ENCODE results near the gene DGKZ. TPM values are rescaled to one million over a fixed set of nuclear protein-coding genes. Genes with fewer than 3 reads are reported as not detected.
"Not testable (repeated sequence)": the region's sequence is repeated elsewhere in the genome, so short reads cannot be mapped to it uniquely, and the experiment has no call there.

DGKZ gene
- total RNA-seq, 3 donors from 2014 or later = 42.3 to 46.5 (median 46.2) TPM

GRCh38 chr11:46366661-46367161 is 19.4 kb downstream of the DGKZ start:
- DNase-seq (ENCODE audit: low spot score in 2 of 2) = no peak
- H3K4me3 ChIP-seq = no peak overlapping the region
- H3K4me1 ChIP-seq = peaks cover 18 to 19% of the 10 kb centered on the region in 2 donors
- TF ChIP-seq CTCF (IDR thresholded peaks at IDR 0.05) = no peak
- TF ChIP-seq POLR2A (IDR thresholded peaks at IDR 0.05) = no peak
- no peak for TF ChIP-seq POLR2AphosphoS5 (IDR thresholded peaks at IDR 0.05)
- H3K27me3 ChIP-seq = no peaks in the 10 kb centered on the region
- H3K27ac ChIP-seq = peak overlapping the region; percentile 41 to 67
- no peaks in the 10 kb centered on the region for H3K36me3 ChIP-seq
- intact Hi-C loops (cut with DNase I; ENCODE audit: low total_unique reads) = no loop called here
- H3K9me3 ChIP-seq = no peaks in the 10 kb centered on the region

GRCh38 chr11:46367244-46367915 is 20.1 kb downstream of the DGKZ start:
- Histone ChIP-seq H3K4me1 (peaks cover 11 to 14% of the 10 kb centered on the region in 2 donors), H3K9me3 (no peaks in the 10 kb centered on the region), H3K27ac (peak overlapping the region; percentile 41 to 67), H3K36me3 (no peaks in the 10 kb centered on the region), H3K27me3 (no peaks in the 10 kb centered on the region), H3K4me3 (peak overlapping the region in 1 of 3 donors; percentile 36)
- no peak for DNase-seq (ENCODE audit: low spot score in 2 of 2)
- TF ChIP-seq POLR2A (IDR thresholded peaks at IDR 0.05) (no peak), CTCF (IDR thresholded peaks at IDR 0.05) (peak; percentile 73 to 85 (median 84))
- intact Hi-C loops (cut with DNase I; ENCODE audit: low total_unique reads) = no loop called here

- no peaks in the 10 kb centered on the region for H3K27me3 ChIP-seq
- no peaks in the 10 kb centered on the region for H3K9me3 ChIP-seq
- no peak for DNase-seq (ENCODE audit: low spot score in 2 of 2)
- intact Hi-C loops (cut with DNase I; ENCODE audit: low total_unique reads) = no loop called here
- H3K4me3 ChIP-seq = peak overlapping the region in 1 of 3 donors; percentile 36
- H3K36me3 ChIP-seq = no peaks in the 10 kb centered on the region
- peak overlapping the region; percentile 41 to 67 for H3K27ac ChIP-seq
- TF ChIP-seq CTCF (IDR thresholded peaks at IDR 0.05) = peak in 1 of 3 donors; percentile 22
- no peak for TF ChIP-seq POLR2AphosphoS5 (IDR thresholded peaks at IDR 0.05)
- peaks cover 9 to 14% of the 10 kb centered on the region in 2 donors for H3K4me1 ChIP-seq
Measured at GRCh38 chr11:46367916-46368267, 20.6 kb downstream of the DGKZ start.

GRCh38 chr11:46369458-46370152 is 22.3 kb downstream of the DGKZ start:
- intact Hi-C loops (cut with DNase I; ENCODE audit: low total_unique reads) = no loop called here
- TF ChIP-seq CTCF (IDR thresholded peaks at IDR 0.05) = peak; percentile 47 to 73 (median 72)
- TF ChIP-seq POLR2A (IDR thresholded peaks at IDR 0.05) = no peak
- Histone ChIP-seq H3K27me3 (no peaks in the 10 kb centered on the region), H3K4me3 (no peak overlapping the region), H3K27ac (no peak overlapping the region), H3K4me1 (peaks cover 0 to 5% of the 10 kb centered on the region in 2 donors), H3K36me3 (no peaks in the 10 kb centered on the region), H3K9me3 (no peaks in the 10 kb centered on the region)
- no peak for DNase-seq (ENCODE audit: low spot score in 2 of 2)

GRCh38 chr11:46370253-46370652 is 23.0 kb downstream of the DGKZ start:
- Histone ChIP-seq H3K27ac (no peak overlapping the region), H3K4me3 (no peak overlapping the region), H3K9me3 (no peaks in the 10 kb centered on the region), H3K27me3 (no peaks in the 10 kb centered on the region), H3K36me3 (peaks cover 5% of the 10 kb centered on the region), H3K4me1 (peaks cover 0 to 5% of the 10 kb centered on the region in 2 donors)
- DNase-seq (ENCODE audit: low spot score in 2 of 2) = no peak
- intact Hi-C loops (cut with DNase I; ENCODE audit: low total_unique reads) = no loop called here
- TF ChIP-seq POLR2AphosphoS5 (IDR thresholded peaks at IDR 0.05) (no peak), CTCF (IDR thresholded peaks at IDR 0.05) (no peak), POLR2A (IDR thresholded peaks at IDR 0.05) (no peak)

GRCh38 chr11:46371262-46371661 is 24.0 kb downstream of the DGKZ start:
- H3K9me3 ChIP-seq; H3K4me1 ChIP-seq; H3K27ac ChIP-seq; H3K4me3 ChIP-seq; DNase-seq (ENCODE audit: low spot score in 2 of 2); intact Hi-C loops (cut with DNase I; ENCODE audit: low total_unique reads); H3K36me3 ChIP-seq; H3K27me3 ChIP-seq: not testable (repeated sequence)
